ENCODE data around the gene NOP10. TPM values are rescaled to one million over a fixed set of nuclear protein-coding genes. Genes with fewer than 3 reads are reported as not detected.

NOP10 gene
- total RNA-seq, 1 experiment from 2014 or later: 257 TPM

Other genes starting within 250 kb of the NOP10 start
- 32.5 and 33.4 TPM in 2 replicates for gene EMC7, start 241.3 kb downstream of the NOP10 start, total RNA-seq (2014; rRNA removed; shearing (Covaris generic))
- gene PGBD4, start 241.1 kb downstream of the NOP10 start, total RNA-seq (2014; rRNA removed; shearing (Covaris generic)): 1.9 and 2.5 TPM in 2 replicates
- gene KATNBL1, start 133.0 kb downstream of the NOP10 start, total RNA-seq (2014; rRNA removed; shearing (Covaris generic)): 35.5 and 37.4 TPM in 2 replicates
- gene EMC4, start 118.1 kb downstream of the NOP10 start, total RNA-seq (2014; rRNA removed; shearing (Covaris generic)): 131 and 134 TPM in 2 replicates
- gene SLC12A6, start 5.4 kb downstream of the NOP10 start, total RNA-seq (2014; rRNA removed; shearing (Covaris generic)): 9.3 and 10.7 TPM in 2 replicates
- gene NUTM1, start 179 bp upstream of the NOP10 start, total RNA-seq (2014; rRNA removed; shearing (Covaris generic)): 0.04 TPM in 1 of 2 replicates, not detected in the other
- gene LPCAT4, start 24.1 kb upstream of the NOP10 start, total RNA-seq (2014; rRNA removed; shearing (Covaris generic)): 18.3 and 30.7 TPM in 2 replicates
- 13.5 and 22.2 TPM in 2 replicates for gene GOLGA8A, start 94.7 kb upstream of the NOP10 start, total RNA-seq (2014; rRNA removed; shearing (Covaris generic))
- 7.6 and 14.7 TPM in 2 replicates for gene GOLGA8B, start 240.5 kb upstream of the NOP10 start, total RNA-seq (2014; rRNA removed; shearing (Covaris generic))